ENCODE measurements around the gene TEAD4. TPM values are rescaled to one million over a fixed set of nuclear protein-coding genes. Genes with fewer than 3 reads are reported as not detected.
A peak's percentile ranks its signal among the peaks of the same experiment; 100 is the strongest.

TEAD4 gene
- total RNA-seq, 2 experiments from 2014 or later, result not detected

GRCh38 chr12:3040663-3041544 is 81.7 kb downstream of the TEAD4 start:
- no peak overlapping the region for H3K27ac ChIP-seq (ENCODE audit: low read depth, low read length, poor library complexity, severe bottlenecking)
- no peaks in the 10 kb centered on the region for H3K9me2 ChIP-seq (ENCODE audit: insufficient read depth, low read length)
- ChIA-PET POLR2A (interaction anchor here (0.9 to 1.6 kb wide), 3 partner anchors 13 to 162 kb away, joined by 4 to 5 read pairs (median 4); no protein-coding TSS in a partner anchor), CTCF (ENCODE audit: unreplicated experiment) (interaction anchor here (0.5 to 0.6 kb wide), 6 partner anchors 25 to 1066 kb away, joined by 3 read pairs; no protein-coding TSS in a partner anchor)
- no peaks in the 10 kb centered on the region for H3K36me3 ChIP-seq (ENCODE audit: insufficient read depth, low read length)
- TF ChIP-seq CTCF (conservative IDR thresholded peaks at IDR 0.05; ENCODE audit: low read length) (no peak), EZH2phosphoT487 (IDR thresholded peaks at IDR 0.05; ENCODE audit: borderline replicate concordance, low read depth, low read length) (no peak)
- no TSS peak for BruUV-seq (replicated peaks)
- intact Hi-C loops (cut with micrococcal nuclease; ENCODE audit: unreplicated experiment), result loop anchor here (5.0 kb wide), 1 partner anchor 194 kb away; no protein-coding TSS in a partner anchor
- no peak overlapping the region for H3K4me3 ChIP-seq (ENCODE audit: low read depth, low read length, poor library complexity, severe bottlenecking)
- no peak overlapping the region for H3K4me2 ChIP-seq (ENCODE audit: low read length)
- H4K20me1 ChIP-seq (ENCODE audit: insufficient read depth, low read length), result no peaks in the 10 kb centered on the region
- H3K9me3 ChIP-seq (ENCODE audit: low read length), result no peaks in the 10 kb centered on the region
- DNase-seq (ENCODE audit: low spot score), result no peak
- peaks cover 16% of the 10 kb centered on the region for H3K4me1 ChIP-seq (ENCODE audit: insufficient read depth, low read length, poor library complexity, severe bottlenecking)
- H3K79me2 ChIP-seq (ENCODE audit: insufficient read depth, low read depth, low read length), result no peaks in the 10 kb centered on the region
- H2AFZ ChIP-seq (ENCODE audit: low read length), result no peak overlapping the region

- peak overlapping the region; percentile 25; the same call in 1 of the 2 replicates for H2AFZ ChIP-seq (ENCODE audit: low read length)
- DNase-seq (ENCODE audit: low spot score), result peak; percentile 86
- H3K4me3 ChIP-seq (ENCODE audit: low read depth, low read length, poor library complexity, severe bottlenecking), result peak overlapping the region; percentile 18
- no TSS peak for BruUV-seq (replicated peaks)
- CTCF ChIA-PET (ENCODE audit: unreplicated experiment), result interaction anchor here (0.5 to 0.6 kb wide), 6 partner anchors 25 to 1066 kb away, joined by 3 read pairs; no protein-coding TSS in a partner anchor
- H3K4me2 ChIP-seq (ENCODE audit: low read length), result peak overlapping the region; percentile 57
- H3K9me3 ChIP-seq (ENCODE audit: low read length), result no peaks in the 10 kb centered on the region
- H3K4me1 ChIP-seq (ENCODE audit: insufficient read depth, low read length, poor library complexity, severe bottlenecking), result peaks cover 16% of the 10 kb centered on the region
- POLR2A ChIA-PET, result interaction anchor here (0.5 to 1.6 kb wide), 4 partner anchors 12 to 296 kb away, joined by 3 to 5 read pairs (median 4); no protein-coding TSS in a partner anchor
- H3K36me3 ChIP-seq (ENCODE audit: insufficient read depth, low read length), result no peaks in the 10 kb centered on the region
- H3K27ac ChIP-seq (ENCODE audit: low read depth, low read length, poor library complexity, severe bottlenecking), result no peak overlapping the region
- TF ChIP-seq EZH2phosphoT487 (IDR thresholded peaks at IDR 0.05; ENCODE audit: borderline replicate concordance, low read depth, low read length) (no peak), CTCF (conservative IDR thresholded peaks at IDR 0.05; ENCODE audit: low read length) (peak; percentile 75)
- H3K9me2 ChIP-seq (ENCODE audit: insufficient read depth, low read length), result no peaks in the 10 kb centered on the region
- intact Hi-C loops (cut with micrococcal nuclease; ENCODE audit: unreplicated experiment), result loop anchor here (5.0 kb wide), 1 partner anchor 194 kb away; no protein-coding TSS in a partner anchor
- no peaks in the 10 kb centered on the region for H4K20me1 ChIP-seq (ENCODE audit: insufficient read depth, low read length)
- no peaks in the 10 kb centered on the region for H3K79me2 ChIP-seq (ENCODE audit: insufficient read depth, low read depth, low read length)
These were observed 82.5 kb downstream of the TEAD4 start for GRCh38 chr12:3041558-3042164.

Data from OCI-LY7 (cell line).